IPS-NIHi7 (cell line): Measurements from ENCODE around the gene ZNHIT6.
"Not testable (repeated sequence)": the region's sequence is repeated elsewhere in the genome, so short reads cannot be mapped to it uniquely, and the experiment has no call there.

ENCODE experiments used
- DNase-seq: peaks from one replicate; pipeline ENCODE4 v3.0.0; 2012; ENCODE audit warnings: mixed read lengths; ENCODE audit errors: extremely low spot score

Gene ZNHIT6

GRCh38 chr1:85672031-85672660 is 36.1 kb downstream of the ZNHIT6 start:
- DNase-seq = no peak

DNA sequence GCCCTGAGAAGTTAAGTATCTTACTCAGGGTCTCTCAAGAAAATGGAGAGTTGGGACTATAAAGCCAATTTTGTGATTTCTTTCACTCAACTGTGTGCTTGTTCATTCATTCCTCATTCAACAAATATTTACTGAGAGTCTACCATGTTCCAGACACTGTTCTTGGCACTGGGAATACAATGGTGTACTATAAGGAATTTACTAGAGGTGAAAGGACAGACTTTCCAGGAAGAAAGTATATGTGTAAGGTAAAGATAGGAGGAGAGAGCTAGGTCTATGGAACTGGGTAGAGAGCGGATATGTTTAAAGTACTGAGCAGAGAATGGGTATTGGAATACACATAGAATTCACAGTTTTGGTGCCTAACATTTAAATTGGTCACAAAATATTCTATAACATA is 42.3 kb downstream of the ZNHIT6 start:
- DNase-seq = no peak

DNA sequence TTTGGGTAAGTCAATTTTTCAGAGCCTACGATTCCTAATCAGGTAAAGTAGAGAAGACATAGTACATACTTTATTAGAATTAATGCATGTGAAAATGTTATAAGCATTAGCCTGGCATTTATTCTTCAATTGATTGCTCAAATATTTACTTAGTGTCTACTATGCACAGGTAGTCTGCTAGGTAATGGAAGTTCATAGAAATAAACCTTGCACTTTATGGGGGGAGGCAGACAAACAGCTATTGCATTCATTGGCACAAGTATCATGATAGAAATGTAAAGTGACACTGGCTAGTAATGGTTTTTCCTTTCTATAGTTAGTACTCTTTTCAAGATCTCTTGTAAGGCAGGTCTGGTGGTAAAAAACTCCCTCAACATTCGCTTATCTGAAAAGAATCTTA is 44.9 kb downstream of the ZNHIT6 start:
- DNase-seq = no peak

- peak; percentile 13 for DNase-seq
These were observed 46.5 kb downstream of the ZNHIT6 start for GRCh38 chr1:85661767-85662166.

- DNase-seq = no peak
These were observed 47.7 kb downstream of the ZNHIT6 start for GRCh38 chr1:85660541-85660940.

DNA sequence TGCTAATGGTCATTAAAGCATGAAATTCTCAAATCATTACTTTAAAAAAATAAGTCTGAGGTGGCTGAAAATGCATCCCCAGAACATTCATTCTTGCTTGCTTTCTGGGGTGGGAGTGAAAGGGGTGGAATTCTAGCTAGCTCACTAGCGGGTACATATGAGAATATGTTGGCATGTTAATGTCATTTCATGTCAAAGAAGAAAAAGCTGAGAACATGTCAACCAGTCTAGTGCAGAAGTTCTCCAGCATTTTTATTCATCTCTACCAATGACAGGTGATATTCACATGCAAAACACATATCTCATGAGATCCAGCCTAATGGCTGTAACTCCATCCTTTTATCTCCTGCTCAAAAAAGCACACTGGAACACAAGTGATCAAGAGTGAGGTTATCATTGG is 49.1 kb downstream of the ZNHIT6 start:
- no peak for DNase-seq

DNA sequence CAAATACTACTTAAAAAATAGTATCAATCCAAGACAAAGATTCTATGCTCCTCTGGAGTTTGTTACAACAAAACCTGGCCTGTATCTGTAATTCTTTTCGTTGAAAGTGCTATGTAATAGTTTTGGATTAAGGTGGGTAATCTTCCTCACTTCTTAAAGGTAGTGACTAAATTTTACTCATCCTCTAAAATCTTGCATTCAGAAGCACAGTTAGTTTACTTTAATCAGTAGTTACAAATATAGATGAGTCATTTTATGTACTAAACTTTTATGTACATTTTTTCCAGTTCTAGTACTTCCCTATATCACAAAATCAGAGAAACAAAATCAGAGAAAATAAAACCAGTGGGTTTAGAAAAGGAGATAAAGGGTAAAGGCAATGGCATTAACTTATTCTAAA is 51.3 kb downstream of the ZNHIT6 start:
- no peak for DNase-seq

- no peak for DNase-seq
These were observed 52.0 kb downstream of the ZNHIT6 start for GRCh38 chr1:85656256-85656655.

DNA sequence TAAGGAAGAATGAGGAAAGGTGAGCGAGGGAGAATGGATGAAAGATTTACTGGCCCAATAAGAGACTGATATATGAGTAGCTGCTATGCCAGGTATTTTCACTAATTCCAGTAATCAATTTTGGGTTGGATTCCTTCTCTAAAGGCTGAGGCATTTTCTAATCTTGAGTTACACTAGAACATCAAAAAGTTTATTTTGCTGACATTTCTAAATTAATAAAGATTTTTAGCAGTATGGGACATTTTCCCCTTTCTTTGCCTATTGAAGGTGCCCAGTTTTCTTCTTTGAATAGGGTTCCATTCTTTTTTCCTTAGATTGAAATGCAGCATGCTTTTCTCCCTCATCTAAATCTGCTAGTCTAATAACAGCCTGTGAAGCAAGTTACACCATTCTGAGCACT is 52.9 kb downstream of the ZNHIT6 start:
- no peak for DNase-seq

GRCh38 chr1:85654066-85654782 is 54.0 kb downstream of the ZNHIT6 start:
- peak; percentile 14 for DNase-seq

DNA sequence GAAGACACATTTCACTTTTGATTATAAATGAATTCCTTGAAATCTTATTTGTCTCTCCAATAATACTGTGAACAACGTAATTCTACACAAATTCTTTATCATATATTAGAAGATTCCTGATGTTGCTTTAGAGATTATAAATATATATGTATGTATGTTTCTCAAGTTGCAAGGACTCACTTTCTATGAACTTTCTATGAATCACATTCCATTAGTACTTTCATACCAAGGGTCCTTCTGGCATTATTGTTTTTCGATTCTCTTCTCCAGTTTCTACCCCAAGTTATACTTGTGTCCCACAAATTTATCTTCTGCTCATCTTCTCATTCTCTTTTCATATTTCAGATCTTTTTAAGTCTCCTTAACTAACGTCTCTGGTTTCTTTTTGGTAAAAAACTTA is 55.9 kb downstream of the ZNHIT6 start:
- DNase-seq = no peak

GRCh38 chr1:85650645-85651044 is 57.6 kb downstream of the ZNHIT6 start:
- DNase-seq = no peak

- no peak for DNase-seq
These were observed 58.6 kb downstream of the ZNHIT6 start for GRCh38 chr1:85649591-85649990.

- not testable (repeated sequence) for DNase-seq
These were observed 66.4 kb downstream of the ZNHIT6 start for GRCh38 chr1:85641598-85642556.

GRCh38 chr1:85639920-85640319 is 68.3 kb downstream of the ZNHIT6 start:
- DNase-seq = not testable (repeated sequence)

DNA sequence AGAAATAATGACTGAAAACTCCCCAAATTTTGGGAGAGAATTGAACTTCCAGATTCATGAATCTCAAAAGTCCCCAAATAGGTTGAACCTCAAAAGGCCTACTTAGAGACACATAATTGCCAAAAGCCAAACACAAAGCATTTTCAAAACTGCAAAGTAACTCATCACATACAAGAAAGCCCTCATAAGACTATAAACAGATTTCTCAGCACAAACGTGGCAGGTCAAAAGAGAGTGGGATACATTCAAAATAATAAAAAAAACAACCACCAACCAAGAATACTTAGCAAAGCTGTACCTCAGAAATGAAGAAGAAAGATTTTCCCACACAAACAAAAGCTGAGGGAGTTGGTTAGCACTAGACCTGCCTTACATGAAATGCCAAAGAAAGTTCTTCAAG is 69.8 kb downstream of the ZNHIT6 start:
- DNase-seq = no peak

DNA sequence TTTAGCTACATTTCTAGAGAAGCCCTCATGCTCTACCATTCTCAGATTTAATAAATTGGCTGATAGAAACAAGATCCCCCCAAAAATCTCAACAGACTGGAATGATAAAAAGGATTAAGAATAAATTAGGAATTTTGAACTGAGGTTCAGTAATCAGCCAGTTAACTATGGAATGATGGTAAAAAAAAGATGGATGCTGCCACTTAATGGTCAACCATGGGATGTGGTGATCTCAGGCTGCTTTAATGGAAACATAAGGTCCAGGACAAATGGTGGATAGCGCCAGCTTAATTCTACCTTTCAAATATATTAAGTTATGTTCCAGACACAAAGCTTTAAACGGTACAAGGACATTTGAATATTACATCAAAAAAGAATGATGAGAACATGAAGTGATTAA is 77.7 kb downstream of the ZNHIT6 start:
- no peak for DNase-seq

- no peak for DNase-seq
These were observed 78.7 kb downstream of the ZNHIT6 start for GRCh38 chr1:85629532-85629920.

DNA sequence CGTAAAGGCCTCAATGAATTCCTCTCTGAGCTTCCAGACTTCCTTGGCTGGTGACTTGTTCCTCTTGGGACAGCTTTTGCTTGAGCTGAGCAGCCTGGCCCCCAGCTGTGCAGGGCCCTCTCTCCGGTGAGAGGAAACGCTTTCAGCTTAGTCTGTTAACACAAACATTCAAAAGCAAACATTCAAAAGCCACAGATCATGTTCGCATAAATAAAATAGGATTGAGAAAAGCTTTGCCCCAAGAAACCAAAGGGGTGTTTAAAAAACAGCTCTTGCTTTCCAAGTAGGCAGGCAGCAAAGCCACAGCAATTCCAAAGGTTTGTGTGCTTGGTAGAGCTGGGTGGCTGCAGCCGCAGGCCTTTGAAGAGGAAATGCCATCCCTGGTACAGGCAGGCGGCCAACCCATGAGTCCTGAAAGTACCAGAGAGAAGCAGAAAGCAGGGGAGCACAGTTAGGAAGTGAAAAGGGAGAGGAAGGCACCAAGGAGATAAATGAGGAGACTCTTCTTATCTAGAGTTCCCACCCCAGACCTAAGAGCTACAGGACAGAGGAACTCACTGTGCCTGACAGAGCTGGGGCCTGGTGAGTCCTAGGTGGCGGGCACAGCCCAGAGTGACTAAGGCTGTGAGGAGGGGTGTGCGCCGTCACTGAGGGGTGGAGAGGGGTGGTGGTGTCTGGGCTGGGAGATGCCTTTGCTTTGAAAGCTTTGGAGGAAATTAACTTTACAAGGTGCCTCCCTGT is 79.3 kb downstream of the ZNHIT6 start:
- DNase-seq = peak; percentile 59

GRCh38 chr1:85626818-85627217 is 81.4 kb downstream of the ZNHIT6 start:
- no peak for DNase-seq

DNA sequence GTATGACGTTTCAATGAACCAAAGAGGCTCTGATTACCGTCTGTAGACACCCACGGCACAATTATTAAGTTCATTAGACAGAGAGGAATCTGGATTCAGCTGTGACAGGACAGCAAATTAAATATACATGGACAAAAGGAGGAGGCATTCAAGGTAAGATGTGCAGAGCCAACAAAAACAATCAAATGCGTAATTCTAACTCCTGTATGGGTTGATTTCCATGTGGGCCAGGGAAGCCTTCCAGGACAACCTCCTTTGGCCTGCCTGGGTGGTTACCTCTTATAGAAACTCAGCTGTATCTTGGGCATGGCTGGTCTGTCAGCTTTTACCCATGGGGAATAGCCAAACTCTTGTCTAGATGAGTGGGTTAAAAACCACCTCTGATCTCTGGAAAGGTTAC is 83.9 kb downstream of the ZNHIT6 start:
- DNase-seq = no peak

DNA sequence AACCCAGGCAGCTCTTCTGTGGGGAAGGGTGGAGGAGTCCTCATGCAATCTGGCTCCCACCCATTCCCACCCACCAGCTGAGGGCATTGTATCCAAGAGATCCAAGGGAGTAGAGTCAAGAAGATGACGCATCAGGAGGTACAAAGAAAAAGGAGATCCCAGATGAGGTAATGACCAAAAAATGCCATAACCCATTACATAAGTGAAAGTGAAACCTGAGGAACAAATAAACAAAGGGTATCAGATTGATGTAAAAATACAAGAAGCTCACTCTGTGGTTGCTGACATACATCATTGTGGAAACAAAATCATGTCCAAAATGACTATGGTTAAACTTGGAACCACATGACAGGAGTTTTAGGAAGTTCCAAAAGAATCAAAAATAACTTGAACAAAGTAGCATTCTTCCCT is 85.2 kb downstream of the ZNHIT6 start:
- no peak for DNase-seq
